ENCODE results near the gene GRAMD1B. TPM values are rescaled to one million over a fixed set of nuclear protein-coding genes. Genes with fewer than 3 reads are reported as not detected.

Gene GRAMD1B
- total RNA-seq, 2 donors from 2014 or later = 3.1 to 3.8 TPM

DNA sequence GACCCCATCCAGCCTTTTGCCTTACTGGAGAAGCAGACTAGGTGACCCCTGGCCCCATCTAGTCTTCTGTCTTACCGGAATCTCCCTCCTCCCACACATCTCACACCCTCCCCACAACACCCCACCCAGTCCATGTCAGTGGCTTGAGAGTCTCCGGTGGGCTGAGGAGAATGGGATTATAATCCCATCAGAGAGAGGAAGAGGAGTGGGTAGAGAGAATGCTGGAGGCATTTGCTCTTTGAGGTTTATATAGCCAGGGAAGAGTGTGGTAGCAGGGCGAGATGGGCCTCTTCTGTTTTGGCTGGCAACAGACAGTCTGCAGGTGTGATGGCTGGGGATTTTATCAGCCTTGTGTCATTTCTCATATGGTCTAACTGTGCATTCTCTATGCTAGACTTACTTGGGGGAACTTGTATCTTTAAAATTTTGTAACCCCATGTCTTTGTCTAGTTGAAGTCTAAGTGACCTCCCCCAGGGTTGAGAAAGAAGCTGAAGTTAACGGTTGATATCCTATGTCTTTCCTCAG, 50.3 kb downstream of the GRAMD1B start:
- no peaks in the 10 kb centered on the region for H3K27me3 ChIP-seq
- no peaks in the 10 kb centered on the region for H3K9me3 ChIP-seq
- H3K4me1 ChIP-seq = peaks cover 0 to 3% of the 10 kb centered on the region in 2 donors
- no peak overlapping the region for H3K4me3 ChIP-seq
- TF ChIP-seq, protein P1, sequence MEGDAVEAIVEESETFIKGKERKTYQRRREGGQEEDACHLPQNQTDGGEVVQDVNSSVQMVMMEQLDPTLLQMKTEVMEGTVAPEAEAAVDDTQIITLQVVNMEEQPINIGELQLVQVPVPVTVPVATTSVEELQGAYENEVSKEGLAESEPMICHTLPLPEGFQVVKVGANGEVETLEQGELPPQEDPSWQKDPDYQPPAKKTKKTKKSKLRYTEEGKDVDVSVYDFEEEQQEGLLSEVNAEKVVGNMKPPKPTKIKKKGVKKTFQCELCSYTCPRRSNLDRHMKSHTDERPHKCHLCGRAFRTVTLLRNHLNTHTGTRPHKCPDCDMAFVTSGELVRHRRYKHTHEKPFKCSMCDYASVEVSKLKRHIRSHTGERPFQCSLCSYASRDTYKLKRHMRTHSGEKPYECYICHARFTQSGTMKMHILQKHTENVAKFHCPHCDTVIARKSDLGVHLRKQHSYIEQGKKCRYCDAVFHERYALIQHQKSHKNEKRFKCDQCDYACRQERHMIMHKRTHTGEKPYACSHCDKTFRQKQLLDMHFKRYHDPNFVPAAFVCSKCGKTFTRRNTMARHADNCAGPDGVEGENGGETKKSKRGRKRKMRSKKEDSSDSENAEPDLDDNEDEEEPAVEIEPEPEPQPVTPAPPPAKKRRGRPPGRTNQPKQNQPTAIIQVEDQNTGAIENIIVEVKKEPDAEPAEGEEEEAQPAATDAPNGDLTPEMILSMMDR (IDR thresholded peaks at IDR 0.05) = no peak
- H3K36me3 ChIP-seq = no peaks in the 10 kb centered on the region
- no peak overlapping the region for H3K27ac ChIP-seq
- no peak for DNase-seq (ENCODE audit: low spot score)

DNA sequence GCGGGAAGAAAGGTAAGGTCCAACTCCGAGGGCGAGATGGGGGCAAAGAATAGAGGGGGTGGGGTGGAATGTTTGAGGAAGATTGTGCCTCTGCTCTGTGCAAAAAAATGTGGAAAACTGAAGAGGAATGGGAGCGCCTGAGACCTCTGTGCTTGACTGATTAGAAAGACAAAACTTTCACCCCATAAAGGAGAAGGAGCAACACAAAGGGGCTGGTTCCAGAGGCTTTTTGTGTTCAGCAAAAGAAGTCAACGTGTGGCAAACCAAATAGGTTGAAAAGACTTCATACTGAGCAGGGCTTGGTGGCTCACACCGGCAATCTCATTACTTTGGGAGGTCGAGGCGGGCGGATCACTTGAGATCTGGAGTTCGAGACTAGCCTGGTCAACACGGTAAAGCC, 50.8 kb downstream of the GRAMD1B start:
- TF ChIP-seq, protein P1 (IDR thresholded peaks at IDR 0.05) = no peak
- no peak overlapping the region for H3K27ac ChIP-seq
- H3K36me3 ChIP-seq = no peaks in the 10 kb centered on the region
- no peaks in the 10 kb centered on the region for H3K27me3 ChIP-seq
- H3K9me3 ChIP-seq = no peaks in the 10 kb centered on the region
- no peak overlapping the region for H3K4me3 ChIP-seq
- DNase-seq (ENCODE audit: low spot score) = no peak
- no peaks in the 10 kb centered on the region for H3K4me1 ChIP-seq

DNA sequence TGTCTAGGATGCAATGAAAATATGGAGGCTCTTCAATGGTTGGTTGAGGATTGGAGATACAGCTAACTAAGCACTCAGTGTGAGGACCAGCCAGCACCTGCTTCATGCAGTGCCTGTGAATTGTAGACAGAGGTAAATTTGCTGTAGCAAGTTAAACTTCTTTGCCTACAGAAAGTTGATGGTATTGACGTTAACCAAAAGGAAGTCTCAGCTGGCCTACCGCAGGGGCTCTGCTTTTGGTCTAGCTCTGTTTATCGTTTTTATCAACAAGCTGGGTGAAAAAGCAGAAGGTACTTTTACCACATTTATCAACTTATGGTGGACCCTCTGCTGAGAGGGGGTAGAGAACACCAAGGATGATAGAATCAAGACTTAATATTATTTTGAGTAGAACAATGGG, 51.6 kb downstream of the GRAMD1B start:
- TF ChIP-seq, protein P1 (IDR thresholded peaks at IDR 0.05) = no peak
- Histone ChIP-seq H3K27me3 (no peaks in the 10 kb centered on the region), H3K4me1 (no peaks in the 10 kb centered on the region), H3K4me3 (no peak overlapping the region), H3K9me3 (no peaks in the 10 kb centered on the region), H3K36me3 (no peaks in the 10 kb centered on the region), H3K27ac (no peak overlapping the region)
- DNase-seq (ENCODE audit: low spot score) = no peak

DNA sequence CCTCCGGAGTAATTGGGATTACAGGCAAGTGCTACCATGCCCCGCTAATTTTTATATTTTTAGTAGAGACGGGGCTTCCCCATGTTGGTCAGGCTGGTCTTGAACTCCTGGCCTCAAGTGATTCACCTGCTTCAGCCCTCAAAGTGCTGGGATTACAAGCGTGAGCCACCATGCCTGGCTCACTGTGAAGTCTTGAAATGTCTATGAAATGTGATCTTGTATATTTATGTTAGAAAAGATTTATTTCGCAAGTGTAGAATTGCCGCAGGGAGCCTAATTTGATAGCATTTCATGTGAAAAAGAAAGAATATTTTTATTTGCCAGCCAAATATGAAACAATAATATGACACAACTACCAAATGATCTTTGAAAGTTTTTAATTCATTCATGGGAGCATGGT, 52.1 kb downstream of the GRAMD1B start:
- DNase-seq (ENCODE audit: low spot score) = no peak
- Histone ChIP-seq H3K27me3 (no peaks in the 10 kb centered on the region), H3K27ac (no peak overlapping the region), H3K4me3 (no peak overlapping the region), H3K9me3 (no peaks in the 10 kb centered on the region), H3K4me1 (no peaks in the 10 kb centered on the region), H3K36me3 (no peaks in the 10 kb centered on the region)
- TF ChIP-seq, protein P1 (IDR thresholded peaks at IDR 0.05) = no peak

DNA sequence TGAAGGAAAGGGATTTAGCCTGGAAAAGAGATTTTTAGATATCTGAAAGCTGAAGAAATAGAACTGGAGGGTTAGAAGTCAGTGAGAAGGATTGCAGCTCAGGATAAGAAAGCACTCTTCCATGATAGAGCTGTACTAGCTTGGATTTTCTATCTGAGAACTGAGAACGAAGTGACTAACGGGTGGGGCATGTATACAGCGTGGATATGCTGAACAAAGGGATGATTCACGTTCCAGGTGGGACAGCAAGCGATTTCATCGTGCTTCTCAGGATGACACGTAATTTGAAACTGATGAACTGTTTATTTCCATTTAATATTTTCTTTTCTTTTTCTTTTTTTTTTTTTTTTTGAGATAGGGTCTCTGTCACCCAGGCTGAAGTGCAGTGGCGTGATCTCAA, 53.0 kb downstream of the GRAMD1B start:
- no peaks in the 10 kb centered on the region for H3K27me3 ChIP-seq
- DNase-seq (ENCODE audit: low spot score) = no peak
- no peak overlapping the region for H3K27ac ChIP-seq
- no peaks in the 10 kb centered on the region for H3K4me1 ChIP-seq
- no peaks in the 10 kb centered on the region for H3K36me3 ChIP-seq
- no peaks in the 10 kb centered on the region for H3K9me3 ChIP-seq
- TF ChIP-seq, protein P1 (IDR thresholded peaks at IDR 0.05) = no peak
- H3K4me3 ChIP-seq = no peak overlapping the region

DNA sequence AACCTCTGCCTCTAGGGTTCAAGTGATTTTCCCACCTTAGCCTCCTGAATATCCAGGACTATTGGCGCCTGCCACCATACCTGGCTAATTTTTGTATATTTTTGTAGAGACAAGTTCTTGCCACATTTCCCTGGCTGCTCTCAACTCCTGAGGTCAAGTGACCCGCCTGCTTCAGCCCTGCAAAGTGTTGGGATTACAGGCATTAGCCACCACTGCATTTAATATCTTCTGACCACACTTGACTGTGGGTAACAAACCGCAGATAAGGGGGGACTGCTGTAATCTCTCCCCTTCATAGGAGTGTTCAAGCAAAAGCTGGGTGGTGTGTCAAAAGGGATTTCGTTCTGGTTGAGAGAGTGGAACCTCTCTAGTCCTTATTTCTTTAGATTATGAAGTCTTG, 53.4 kb downstream of the GRAMD1B start:
- TF ChIP-seq, protein P1 (IDR thresholded peaks at IDR 0.05) = no peak
- no peaks in the 10 kb centered on the region for H3K36me3 ChIP-seq
- H3K9me3 ChIP-seq = no peaks in the 10 kb centered on the region
- H3K27me3 ChIP-seq = no peaks in the 10 kb centered on the region
- DNase-seq (ENCODE audit: low spot score) = no peak
- H3K4me1 ChIP-seq = no peaks in the 10 kb centered on the region
- H3K27ac ChIP-seq = no peak overlapping the region
- no peak overlapping the region for H3K4me3 ChIP-seq

Measured in right atrium auricular region (tissue), 2 donors.